Middle frontal gyrus (tissue), 1 donor: ENCODE measurements around the gene SMIM12.
"Not testable (repeated sequence)": the region's sequence is repeated elsewhere in the genome, so short reads cannot be mapped to it uniquely, and the experiment has no call there.

Experiments used
- DNase-seq: peaks from one replicate; pipeline ENCODE4 v3.0.0-alpha.2; 2015; ENCODE audit warnings: low spot score; ENCODE audit errors: extremely low spot score

The SMIM12 gene

GRCh38 chr1:34844252-34844634 is 15.3 kb downstream of the SMIM12 start:
- no peak for DNase-seq

GRCh38 chr1:34843392-34844251 is 15.9 kb downstream of the SMIM12 start:
- no peak for DNase-seq

GRCh38 chr1:34842952-34843371 is 16.6 kb downstream of the SMIM12 start:
- no peak for DNase-seq

GRCh38 chr1:34842073-34842472 is 17.5 kb downstream of the SMIM12 start:
- DNase-seq, result no peak

- no peak for DNase-seq
Measured at GRCh38 chr1:34840426-34840825, 19.1 kb downstream of the SMIM12 start.

- no peak for DNase-seq
Measured at GRCh38 chr1:34839526-34840305, 19.8 kb downstream of the SMIM12 start.

- no peak for DNase-seq
Measured at GRCh38 chr1:34833711-34834110, 25.8 kb downstream of the SMIM12 start.

- no peak for DNase-seq
Measured at GRCh38 chr1:34831721-34832246, 27.8 kb downstream of the SMIM12 start.

GRCh38 chr1:34829250-34829649 is 30.3 kb downstream of the SMIM12 start:
- DNase-seq, result no peak

- DNase-seq, result no peak
Measured at GRCh38 chr1:34828611-34829010, 30.9 kb downstream of the SMIM12 start.

- no peak for DNase-seq
Measured at GRCh38 chr1:34827341-34827941, 32.1 kb downstream of the SMIM12 start.

GRCh38 chr1:34825455-34826091 is 34.0 kb downstream of the SMIM12 start:
- no peak for DNase-seq

- no peak for DNase-seq
Measured at GRCh38 chr1:34824817-34825454, 34.6 kb downstream of the SMIM12 start.

- DNase-seq, result no peak
Measured at GRCh38 chr1:34822202-34822601, 37.3 kb downstream of the SMIM12 start.

- DNase-seq, result not testable (repeated sequence)
Measured at GRCh38 chr1:34818862-34819261, 40.7 kb downstream of the SMIM12 start.

- no peak for DNase-seq
Measured at GRCh38 chr1:34816778-34817177, 42.8 kb downstream of the SMIM12 start.

GRCh38 chr1:34816332-34816731 is 43.2 kb downstream of the SMIM12 start:
- no peak for DNase-seq

- not testable (repeated sequence) for DNase-seq
Measured at GRCh38 chr1:34810781-34811180, 48.8 kb downstream of the SMIM12 start.

- DNase-seq, result no peak
Measured at GRCh38 chr1:34808051-34808810, 51.3 kb downstream of the SMIM12 start.

GRCh38 chr1:34806396-34806795 is 53.2 kb downstream of the SMIM12 start:
- no peak for DNase-seq
